Uterus (tissue), 4 donors: ENCODE measurements around the gene ORC5. TPM values are rescaled to one million over a fixed set of nuclear protein-coding genes. Genes with fewer than 3 reads are reported as not detected.
"Not testable (repeated sequence)": the region's sequence is repeated elsewhere in the genome, so short reads cannot be mapped to it uniquely, and the experiment has no call there.

Source experiments
- DNase-seq, 2 donors: peaks; one replicate each; pipeline ENCODE4 v3.0.0-alpha.2; 2019 to 2020
- H3K27ac ChIP-seq, 2 donors: fragments of 200-600 bp; sonication (generic); 1 replicate in 1 of 2; 2 replicates in 1 of 2; pipeline ENCODE4 v1.5.1; 2016 to 2018
- H3K27me3 ChIP-seq, 2 donors: fragments of 200-600 bp; sonication (generic); one replicate each; pipeline ENCODE4 v1.5.1; 2018 to 2019; ENCODE audit warnings: control low read depth in 1 of 2
- H3K36me3 ChIP-seq, 2 donors: fragments of 200-600 bp; sonication (generic); one replicate each; pipeline ENCODE4 v1.5.1; 2019; ENCODE audit warnings: control low read depth in 1 of 2
- H3K4me1 ChIP-seq, 2 donors: fragments of 200-600 bp; sonication (generic); one replicate each; pipeline ENCODE4 v1.5.1; 2018 to 2019; ENCODE audit warnings: control low read depth in 1 of 2
- H3K4me3 ChIP-seq, 2 donors: fragments of 200-600 bp; sonication (generic); 1 replicate in 1 of 2; 2 replicates in 1 of 2; pipeline ENCODE4 v1.5.1; 2018 to 2019; ENCODE audit warnings: mild to moderate bottlenecking in 1 of 2
- H3K9me3 ChIP-seq, 2 donors: fragments of 200-600 bp; sonication (generic); one replicate each; pipeline ENCODE4 v1.5.1; 2019; ENCODE audit warnings: control low read depth in 1 of 2
- POLR2A ChIP-seq, 2 donors: fragments of 450-650 bp; IDR thresholded peaks; one replicate each; pipeline ENCODE4 v1.6.1; 2016; ENCODE audit warnings: antibody characterized with exemption in 2 of 2, mild to moderate bottlenecking in 1 of 2, moderate library complexity in 1 of 2
- intact Hi-C: fragments of 100-400 bp; cut with DNase I; formaldehyde crosslinking; loops from one replicate; pipeline ENCODE4 v1.15.1; 2023; ENCODE audit warnings: low total_unique reads
- total RNA-seq, 4 donors: library from RNA; depleted of rRNA in 3 of 4; stranded (reverse); fragments of >200 nt in 3 of 4; gene quantifications; one replicate each; pipeline versions ENCODE4 v1.1.0 to v1.2.4, GENCODE V29; 2014 to 2023
- TF ChIP-seq, protein P1 (sequence below), 4 experiments: fragments of 200-600 bp in 2 of 4; fragments of 450-650 bp in 2 of 4; sonication (generic) in 2 of 4; IDR thresholded peaks; one replicate each; pipeline ENCODE4 v1.5.1; 2016 to 2019; ENCODE audit warnings: antibody characterized with exemption in 4 of 4, mild to moderate bottlenecking in 2 of 4, moderate library complexity in 1 of 4
- donor health status: DM: yes; HTN: yes; CAD: no.

ORC5 gene
- total RNA-seq, 4 donors from 2014 or later, result 18.5 to 61.9 (median 31.9) TPM

DNA sequence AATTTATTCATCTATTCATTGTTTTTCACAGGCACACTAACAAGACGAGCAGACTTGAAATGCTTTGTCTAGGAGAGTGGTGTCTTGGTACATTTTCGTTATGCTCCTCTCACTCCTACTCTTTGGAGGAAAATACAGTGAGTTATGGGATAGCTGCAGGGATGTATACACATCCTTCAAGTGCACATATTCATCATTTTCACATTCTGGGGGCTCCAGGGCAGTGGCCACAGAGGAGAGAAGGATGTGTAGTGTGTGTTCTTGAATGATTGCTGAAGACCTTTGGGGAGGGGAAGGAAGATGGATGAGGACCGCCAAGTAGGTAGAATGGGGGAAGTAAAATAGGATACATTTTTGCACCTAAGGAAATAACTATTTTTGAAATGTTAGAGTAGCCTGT is 34.8 kb upstream of the ORC5 start:
- Histone ChIP-seq H3K4me3 (no peak overlapping the region), H3K4me1 (no peaks in the 10 kb centered on the region), H3K9me3 (no peaks in the 10 kb centered on the region), H3K27me3 (no peaks in the 10 kb centered on the region), H3K36me3 (no peaks in the 10 kb centered on the region), H3K27ac (no peak overlapping the region)
- intact Hi-C loops, result no loop called here
- DNase-seq, result no peak
- TF ChIP-seq, protein P1, sequence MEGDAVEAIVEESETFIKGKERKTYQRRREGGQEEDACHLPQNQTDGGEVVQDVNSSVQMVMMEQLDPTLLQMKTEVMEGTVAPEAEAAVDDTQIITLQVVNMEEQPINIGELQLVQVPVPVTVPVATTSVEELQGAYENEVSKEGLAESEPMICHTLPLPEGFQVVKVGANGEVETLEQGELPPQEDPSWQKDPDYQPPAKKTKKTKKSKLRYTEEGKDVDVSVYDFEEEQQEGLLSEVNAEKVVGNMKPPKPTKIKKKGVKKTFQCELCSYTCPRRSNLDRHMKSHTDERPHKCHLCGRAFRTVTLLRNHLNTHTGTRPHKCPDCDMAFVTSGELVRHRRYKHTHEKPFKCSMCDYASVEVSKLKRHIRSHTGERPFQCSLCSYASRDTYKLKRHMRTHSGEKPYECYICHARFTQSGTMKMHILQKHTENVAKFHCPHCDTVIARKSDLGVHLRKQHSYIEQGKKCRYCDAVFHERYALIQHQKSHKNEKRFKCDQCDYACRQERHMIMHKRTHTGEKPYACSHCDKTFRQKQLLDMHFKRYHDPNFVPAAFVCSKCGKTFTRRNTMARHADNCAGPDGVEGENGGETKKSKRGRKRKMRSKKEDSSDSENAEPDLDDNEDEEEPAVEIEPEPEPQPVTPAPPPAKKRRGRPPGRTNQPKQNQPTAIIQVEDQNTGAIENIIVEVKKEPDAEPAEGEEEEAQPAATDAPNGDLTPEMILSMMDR (IDR thresholded peaks at IDR 0.05), result no peak
- no peak for TF ChIP-seq POLR2A (IDR thresholded peaks at IDR 0.05)

DNA sequence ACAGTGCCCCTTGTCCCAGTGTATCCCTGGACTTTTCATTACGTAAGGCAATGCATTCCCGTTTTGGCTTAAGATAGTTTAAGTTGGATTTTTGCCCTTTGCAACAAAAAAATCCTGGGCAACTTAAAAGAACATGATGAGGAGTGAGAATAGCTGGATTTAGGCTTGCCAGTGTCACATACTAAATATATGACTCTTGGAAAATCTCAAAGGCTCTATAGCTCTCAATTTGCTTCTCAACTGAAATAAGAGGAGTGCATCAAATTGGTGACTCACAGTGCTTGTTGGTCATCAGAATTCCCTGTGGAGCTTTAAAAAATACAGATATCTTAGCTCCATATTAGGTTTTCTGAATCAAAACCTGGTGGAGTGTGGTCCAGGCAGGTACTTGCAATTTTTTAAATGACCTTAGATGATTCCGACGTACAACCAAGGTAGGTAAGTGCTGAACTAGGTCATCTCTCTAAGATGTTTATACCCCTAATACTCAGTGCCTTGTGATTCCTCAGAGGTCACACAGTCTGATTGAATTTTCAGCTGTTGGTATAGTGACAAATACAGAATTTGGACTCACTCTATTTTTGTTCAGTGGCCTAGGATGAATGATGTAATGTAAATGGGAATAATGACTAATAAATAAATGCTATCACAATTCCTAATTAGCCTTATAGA is 33.9 kb upstream of the ORC5 start:
- intact Hi-C loops, result no loop called here
- TF ChIP-seq, protein P1 (IDR thresholded peaks at IDR 0.05), result no peak
- no peak for TF ChIP-seq POLR2A (IDR thresholded peaks at IDR 0.05)
- no peaks in the 10 kb centered on the region for H3K27me3 ChIP-seq

DNA sequence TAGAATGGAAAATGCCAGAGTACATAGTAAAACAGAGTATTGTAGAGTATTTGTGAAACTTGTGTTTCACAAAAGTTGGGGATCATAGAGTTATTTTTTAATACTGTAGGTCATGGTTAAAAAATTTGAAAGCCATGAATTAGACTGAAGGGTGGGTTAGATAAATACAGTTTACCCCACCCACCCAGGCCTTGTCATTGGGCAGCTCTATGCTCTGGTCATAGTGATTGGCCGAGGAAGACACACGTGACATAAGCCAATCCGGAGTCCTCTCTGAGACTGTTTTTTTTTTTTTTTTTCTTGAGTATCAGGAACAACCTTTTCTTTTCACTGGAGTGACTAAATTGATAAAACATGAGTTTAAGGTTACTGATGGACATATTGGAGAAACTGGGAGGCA is 33.3 kb upstream of the ORC5 start:
- DNase-seq, result no peak
- no peak for TF ChIP-seq POLR2A (IDR thresholded peaks at IDR 0.05)
- TF ChIP-seq, protein P1 (IDR thresholded peaks at IDR 0.05), result no peak
- Histone ChIP-seq H3K27ac (no peak overlapping the region), H3K27me3 (no peaks in the 10 kb centered on the region), H3K4me3 (no peak overlapping the region), H3K4me1 (no peaks in the 10 kb centered on the region), H3K9me3 (no peaks in the 10 kb centered on the region), H3K36me3 (no peaks in the 10 kb centered on the region)
- intact Hi-C loops, result no loop called here

More for the DNA sequence above, 33.9 kb upstream of the ORC5 start:
- H3K36me3 ChIP-seq, result no peaks in the 10 kb centered on the region
- H3K4me1 ChIP-seq, result no peaks in the 10 kb centered on the region
- no peaks in the 10 kb centered on the region for H3K9me3 ChIP-seq
- no peak overlapping the region for H3K4me3 ChIP-seq
- H3K27ac ChIP-seq, result no peak overlapping the region
- DNase-seq, result no peak

DNA sequence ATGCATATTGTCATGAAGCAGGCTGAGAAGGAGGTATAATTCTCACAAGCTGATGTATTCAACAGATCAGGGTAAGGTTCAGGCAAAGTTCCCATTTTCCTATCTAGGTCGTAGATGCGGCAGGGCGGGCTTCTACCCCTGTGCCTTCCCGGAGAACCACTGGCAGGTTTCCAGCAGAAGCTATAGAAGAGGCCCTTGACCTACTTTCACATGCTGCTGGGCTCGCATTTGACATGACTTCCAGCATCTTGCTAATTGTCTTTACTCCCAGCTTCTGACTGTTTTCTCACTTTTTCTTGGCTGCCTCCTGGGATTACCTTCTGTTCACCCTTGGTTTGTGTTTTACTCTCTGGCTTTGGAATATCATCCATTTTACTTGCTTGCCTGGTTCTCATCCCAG is 32.6 kb upstream of the ORC5 start:
- no peaks in the 10 kb centered on the region for H3K4me1 ChIP-seq
- intact Hi-C loops, result no loop called here
- TF ChIP-seq, protein P1 (IDR thresholded peaks at IDR 0.05), result no peak
- no peak for TF ChIP-seq POLR2A (IDR thresholded peaks at IDR 0.05)
- no peak overlapping the region for H3K4me3 ChIP-seq
- H3K27me3 ChIP-seq, result no peaks in the 10 kb centered on the region
- no peaks in the 10 kb centered on the region for H3K9me3 ChIP-seq
- no peaks in the 10 kb centered on the region for H3K36me3 ChIP-seq
- no peak overlapping the region for H3K27ac ChIP-seq
- DNase-seq, result no peak

DNA sequence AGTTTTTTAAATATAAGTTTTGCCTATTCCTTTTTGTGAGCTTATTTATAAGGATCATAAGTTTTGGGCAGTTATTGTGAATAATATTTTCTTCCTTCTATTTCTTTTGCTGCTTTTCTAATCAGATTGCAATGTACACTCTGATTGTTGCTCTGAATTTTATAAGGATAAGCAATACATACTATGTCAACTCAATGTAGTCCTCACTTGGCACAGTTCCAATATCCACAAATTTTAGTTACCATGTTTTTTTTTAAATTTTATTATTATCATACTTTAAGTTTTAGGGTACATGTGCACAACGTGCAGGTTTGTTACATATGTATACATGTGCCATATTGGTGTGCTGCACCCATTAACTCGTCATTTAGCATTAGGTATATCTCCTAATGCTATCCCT is 27.2 kb upstream of the ORC5 start:
- H3K9me3 ChIP-seq, H3K4me1 ChIP-seq, H3K36me3 ChIP-seq, intact Hi-C loops, H3K4me3 ChIP-seq, H3K27me3 ChIP-seq, DNase-seq, H3K27ac ChIP-seq: not testable (repeated sequence)
